EH (cell line): ENCODE results near the gene E2F4.

Experiments used
- DNase-seq: peaks from one replicate; pipeline ENCODE4 v3.0.0-alpha.2; 2015; ENCODE audit warnings: low read depth

Gene E2F4

GRCh38 chr16:67208154-67208896 lies 16.4 kb downstream of the E2F4 start:
- DNase-seq = no peak

GRCh38 chr16:67209565-67209964 lies 17.6 kb downstream of the E2F4 start:
- DNase-seq = no peak

GRCh38 chr16:67210069-67210937 lies 18.3 kb downstream of the E2F4 start:
- no peak for DNase-seq

DNA sequence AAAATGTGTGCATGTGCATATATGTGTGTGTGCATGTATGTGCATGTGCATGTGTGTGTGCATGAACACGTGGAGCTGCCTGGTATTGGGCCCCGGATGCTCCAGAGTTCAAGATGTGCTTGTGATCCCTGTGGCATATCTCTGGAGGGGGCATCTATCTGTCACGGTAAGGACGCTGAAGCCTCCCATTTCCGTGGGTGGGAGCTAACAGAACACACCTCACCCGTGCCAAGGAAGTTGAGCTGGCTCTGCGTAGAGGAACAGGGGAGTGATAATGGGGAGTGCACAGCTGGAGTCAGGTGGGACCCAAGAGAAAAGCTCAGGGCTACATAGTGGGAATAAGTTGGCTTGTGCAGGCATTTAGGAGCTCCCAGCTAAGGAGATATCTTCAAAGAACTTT lies 19.7 kb downstream of the E2F4 start:
- no peak for DNase-seq

DNA sequence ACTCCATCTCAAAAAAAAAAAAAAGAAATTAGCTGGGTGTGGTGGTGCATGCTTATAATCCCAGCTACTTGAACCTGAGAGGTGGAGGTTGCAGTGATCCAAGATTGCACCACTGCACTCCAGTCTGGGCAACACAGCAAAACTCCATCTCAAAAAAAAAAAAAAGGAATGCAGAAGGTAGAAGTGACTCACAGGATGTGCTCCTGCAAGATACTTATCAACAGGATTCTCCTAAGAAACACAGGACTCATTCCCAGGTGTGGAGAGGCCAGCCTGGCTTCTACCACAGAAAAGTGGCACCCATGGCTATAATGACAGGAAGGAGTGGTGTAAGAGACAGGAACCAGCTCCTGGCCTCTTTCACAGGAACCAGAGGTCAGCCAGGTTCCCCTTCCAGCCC lies 20.8 kb downstream of the E2F4 start:
- no peak for DNase-seq

DNA sequence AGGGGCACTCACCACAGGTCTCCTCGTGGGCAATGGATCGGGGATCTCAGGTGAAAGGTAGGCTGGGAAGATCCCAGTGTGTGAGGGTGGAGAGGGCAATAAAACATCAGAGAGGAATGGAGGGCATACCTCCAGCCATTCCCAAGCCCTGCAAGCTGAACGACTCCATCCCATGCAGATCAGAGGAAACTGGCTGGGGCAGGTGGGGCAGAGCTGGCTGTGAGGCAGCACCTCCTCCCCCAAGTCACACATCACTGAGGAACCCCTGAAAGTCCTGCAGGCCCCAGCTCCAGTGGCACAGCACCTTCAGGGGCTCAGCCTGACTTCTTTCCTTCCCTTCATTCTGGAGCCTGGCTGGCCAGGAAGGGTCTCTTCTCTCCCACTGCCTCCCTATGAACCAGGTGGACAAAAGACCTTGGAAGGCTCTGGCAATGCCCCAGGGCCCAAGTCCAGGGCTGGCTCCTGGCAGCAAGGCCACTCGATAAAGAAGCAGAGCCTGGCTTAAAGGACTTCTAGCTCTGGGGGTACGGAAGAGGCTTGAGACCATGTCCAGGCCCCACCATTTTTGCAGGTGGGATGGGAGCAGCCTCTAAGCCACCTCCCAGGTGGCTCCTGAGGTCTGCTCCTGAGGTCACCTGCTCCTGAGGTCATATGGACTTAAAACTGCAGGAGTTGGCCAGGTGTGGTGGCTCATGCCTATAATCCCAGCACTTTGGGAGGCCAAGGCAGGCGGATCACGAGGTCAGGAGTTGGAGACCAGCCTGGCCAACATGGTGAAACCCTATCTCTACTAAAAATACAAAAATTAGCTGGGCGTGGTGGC lies 21.5 kb downstream of the E2F4 start:
- DNase-seq = no peak

DNA sequence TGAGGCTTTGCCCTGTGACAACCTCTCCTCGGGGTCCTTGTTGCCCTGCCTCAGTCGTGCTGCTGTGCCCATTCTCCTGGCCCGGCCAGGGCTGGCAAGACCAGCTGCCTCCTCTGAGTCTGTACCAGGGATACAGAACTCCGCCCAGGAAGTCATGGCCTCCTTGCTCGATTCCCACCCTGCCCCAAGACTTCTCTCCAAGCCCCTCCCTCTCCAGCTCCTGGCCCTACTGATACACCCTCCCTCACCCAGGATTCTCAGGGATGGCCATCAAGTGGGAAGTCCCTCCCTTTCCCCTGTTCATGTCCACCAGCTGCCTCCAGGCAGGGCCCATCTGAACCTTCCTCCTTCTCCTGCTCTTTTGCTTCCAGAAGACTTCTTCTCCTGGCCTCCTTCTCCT lies 23.8 kb downstream of the E2F4 start:
- peak; percentile 31 for DNase-seq

- DNase-seq = no peak
Measured at GRCh38 chr16:67216612-67217490, 24.9 kb downstream of the E2F4 start.

- no peak for DNase-seq
Measured at GRCh38 chr16:67223992-67224391, 32.0 kb downstream of the E2F4 start.

DNA sequence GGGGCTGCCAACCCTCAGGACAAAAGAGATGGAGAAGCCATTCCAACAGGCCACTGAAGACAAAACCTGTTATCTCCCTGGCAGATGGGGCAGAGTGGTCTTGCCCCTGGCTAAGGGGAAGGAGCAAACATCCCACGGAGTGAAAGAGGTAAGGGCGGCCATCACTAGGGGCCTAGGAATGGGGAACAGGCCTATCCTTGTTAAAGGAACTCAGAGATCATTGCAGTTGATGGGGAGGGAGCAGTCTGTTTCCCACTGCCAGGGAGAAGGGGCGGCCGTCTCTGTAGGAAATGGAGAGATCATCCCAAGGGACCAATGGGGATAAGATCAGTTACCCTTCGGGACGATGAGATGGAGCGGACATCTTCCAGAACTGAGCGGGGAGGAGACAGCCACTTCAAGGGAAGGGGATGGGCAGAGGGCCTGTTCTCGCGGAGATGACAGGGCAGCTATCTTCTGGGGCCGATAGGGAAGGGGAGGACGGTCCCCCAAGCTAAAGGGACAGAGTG lies 34.4 kb downstream of the E2F4 start:
- no peak for DNase-seq

DNA sequence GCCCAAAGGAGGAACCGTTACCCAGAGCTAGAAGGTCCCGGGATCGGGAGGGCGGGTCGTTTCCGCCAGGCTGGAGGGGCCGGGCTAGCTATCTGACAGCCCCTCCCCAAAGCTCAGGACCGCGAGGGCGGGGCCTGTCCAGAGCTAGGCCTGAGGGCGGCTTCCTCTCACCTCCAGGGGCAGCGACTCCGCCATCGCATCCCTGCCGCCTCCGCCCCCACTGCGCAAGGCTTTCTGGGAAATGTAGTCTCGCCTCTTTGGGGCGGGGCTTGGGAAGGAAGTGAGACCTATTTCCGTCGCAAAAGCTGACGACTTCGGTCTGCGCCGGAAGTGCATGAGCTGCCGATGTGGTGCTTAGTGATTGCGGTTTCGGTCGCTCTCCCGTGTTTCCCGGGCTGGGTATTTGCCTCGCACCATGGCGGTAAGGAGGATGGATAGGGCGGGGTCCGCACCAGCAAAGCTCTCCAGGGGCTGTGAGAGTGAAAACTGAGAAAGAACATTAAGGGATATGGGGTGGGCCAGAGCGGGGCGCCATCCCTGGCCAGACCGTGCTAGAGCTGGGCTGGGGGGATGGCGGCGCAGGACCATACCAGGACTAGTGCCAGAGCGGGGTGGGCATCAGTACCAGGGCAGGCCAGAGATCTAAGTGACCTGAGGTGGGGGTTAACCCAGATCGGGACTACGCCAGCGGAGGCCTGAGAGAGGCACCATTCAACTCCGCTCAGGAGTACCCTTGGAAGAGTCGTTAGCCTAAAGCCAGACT lies 35.0 kb downstream of the E2F4 start, which contains the start of gene TMEM208:
Gene TMEM208 (plus strand): TSS at position 327 of the 763 bp plus-strand sequence. CDS start 89 bp downstream, at position 416.
- DNase-seq = peak; percentile 99

GRCh38 chr16:67227567-67227921 lies 35.6 kb downstream of the E2F4 start:
- DNase-seq = no peak

DNA sequence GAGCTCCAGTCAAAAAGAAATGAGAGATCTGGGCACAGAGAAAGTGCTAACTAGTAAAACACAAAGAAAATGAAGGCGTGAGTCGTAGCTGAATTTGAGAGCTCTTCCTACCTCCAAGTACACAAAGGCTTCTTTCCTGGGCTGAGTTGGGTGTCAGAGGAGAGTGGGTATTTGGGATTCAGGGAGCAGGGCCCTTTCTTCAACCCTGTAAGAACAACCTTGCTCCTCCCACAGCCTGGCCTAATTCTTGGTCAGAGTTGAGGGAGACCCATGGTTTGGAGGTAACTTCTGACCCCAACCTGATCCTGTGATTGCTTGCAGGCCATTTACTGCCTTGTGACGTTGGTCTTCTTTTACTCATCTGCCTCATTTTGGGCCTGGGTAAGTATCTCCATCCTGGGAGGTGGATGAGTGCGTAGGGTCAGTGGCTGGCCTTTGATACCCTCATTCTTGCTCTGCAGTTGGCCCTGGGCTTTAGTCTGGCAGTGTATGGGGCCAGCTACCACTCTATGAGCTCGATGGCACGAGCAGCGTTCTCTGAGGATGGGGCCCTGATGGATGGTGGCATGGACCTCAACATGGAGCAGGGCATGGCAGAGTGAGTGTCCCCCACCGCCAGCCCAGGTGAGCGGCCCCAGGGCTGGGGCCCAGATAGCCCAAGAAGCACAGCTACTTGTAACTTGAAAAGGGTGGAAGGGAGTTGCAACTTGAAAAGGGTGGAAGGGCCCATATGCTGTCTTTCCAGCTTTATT lies 36.3 kb downstream of the E2F4 start:
- DNase-seq = no peak

- DNase-seq = no peak
Measured at GRCh38 chr16:67228905-67229304, 37.0 kb downstream of the E2F4 start.

- DNase-seq = no peak
Measured at GRCh38 chr16:67229906-67230808, 38.2 kb downstream of the E2F4 start.

- DNase-seq = no peak
Measured at GRCh38 chr16:67230809-67231660, 39.1 kb downstream of the E2F4 start.

DNA sequence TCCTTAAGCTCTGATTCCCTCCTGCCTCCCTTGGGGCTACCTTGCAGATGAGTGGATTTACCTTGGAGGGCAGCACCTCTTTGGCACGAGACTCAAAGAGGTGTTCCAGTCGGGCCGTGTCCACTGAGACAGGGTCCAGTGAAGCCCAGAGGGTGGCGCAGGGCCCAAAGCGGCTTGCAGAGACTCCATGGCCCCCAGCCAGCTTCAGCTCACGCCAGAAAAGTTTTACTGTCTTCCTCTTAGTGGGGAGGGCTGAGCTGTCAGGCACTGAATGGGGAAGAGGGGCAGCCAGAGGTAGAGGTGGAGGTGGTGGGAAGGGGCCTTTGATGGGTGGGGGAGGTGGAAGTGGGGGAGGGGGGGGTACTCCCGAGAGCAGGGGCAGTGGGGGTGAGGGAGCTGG lies 41.6 kb downstream of the E2F4 start:
- DNase-seq = no peak

- DNase-seq = no peak
Measured at GRCh38 chr16:67234180-67234597, 42.2 kb downstream of the E2F4 start.
